RWPE1 (cell line): Measurements from ENCODE around the gene CABS1.

ENCODE experiments used
- CTCF ChIA-PET: fragments of 350-600 bp; sonication (Branson Sonifier 250); formaldehyde crosslinking; extraction: SDS; loops from one replicate; lab custom pipeline; 2021; lab: Yijun Ruan, JAX
- POLR2A ChIA-PET: fragments of 400-600 bp; formaldehyde crosslinking; extraction: SDS; loops from one replicate; lab custom pipeline; 2020; ENCODE audit warnings: antibody characterized with exemption; ENCODE audit not compliant: low non-redundant PET; lab: Yijun Ruan, JAX
- DNase-seq: peaks from one replicate; pipeline ENCODE4 v3.0.0; 2012; ENCODE audit warnings: low spot score
- H3K27ac ChIP-seq: fragments of 450-650 bp; 2 replicates; pipeline ENCODE4 v1.5.1; 2017
- TF ChIP-seq, protein P1 (sequence below): fragments of 450-650 bp; conservative IDR thresholded peaks from 2 replicates; pipeline ENCODE4 v1.5.1; 2017; ENCODE audit warnings: low read depth, mild to moderate bottlenecking

Gene CABS1

DNA sequence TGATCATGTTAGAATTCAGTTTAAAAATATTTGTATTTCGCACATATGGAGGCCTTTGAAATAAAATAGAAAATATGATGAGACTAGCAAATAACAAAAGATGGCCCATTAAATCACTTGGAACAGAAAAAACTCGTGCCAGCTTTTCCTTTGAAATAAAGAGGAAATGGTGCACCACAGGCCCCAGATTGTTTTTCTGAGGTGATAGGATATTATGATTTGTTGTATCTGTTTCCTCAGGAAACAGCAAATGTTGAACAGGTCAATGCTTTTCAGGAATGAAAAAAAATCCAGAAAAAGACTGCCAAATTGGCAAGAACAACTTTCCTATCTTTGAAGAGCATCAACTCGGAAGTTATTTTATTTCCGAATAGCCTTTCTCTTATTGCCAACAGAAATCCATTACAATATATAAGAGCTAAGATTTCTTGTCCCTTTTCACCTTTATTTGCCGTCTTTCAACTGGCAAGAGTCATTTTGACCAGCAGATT, 48.0 kb downstream of the CABS1 start, which contains the start of gene SMR3B:
Gene SMR3B, plus strand, starts transcription at position 441 of the 491 bp plus-strand sequence. CDS start 1,380 bp downstream, outside the sequence.
- DNase-seq: no peak
- POLR2A ChIA-PET: no interaction called here
- no peak within 1 kb of the TSS for H3K27ac ChIP-seq
- CTCF ChIA-PET: no interaction called here
- TF ChIP-seq, protein P1, sequence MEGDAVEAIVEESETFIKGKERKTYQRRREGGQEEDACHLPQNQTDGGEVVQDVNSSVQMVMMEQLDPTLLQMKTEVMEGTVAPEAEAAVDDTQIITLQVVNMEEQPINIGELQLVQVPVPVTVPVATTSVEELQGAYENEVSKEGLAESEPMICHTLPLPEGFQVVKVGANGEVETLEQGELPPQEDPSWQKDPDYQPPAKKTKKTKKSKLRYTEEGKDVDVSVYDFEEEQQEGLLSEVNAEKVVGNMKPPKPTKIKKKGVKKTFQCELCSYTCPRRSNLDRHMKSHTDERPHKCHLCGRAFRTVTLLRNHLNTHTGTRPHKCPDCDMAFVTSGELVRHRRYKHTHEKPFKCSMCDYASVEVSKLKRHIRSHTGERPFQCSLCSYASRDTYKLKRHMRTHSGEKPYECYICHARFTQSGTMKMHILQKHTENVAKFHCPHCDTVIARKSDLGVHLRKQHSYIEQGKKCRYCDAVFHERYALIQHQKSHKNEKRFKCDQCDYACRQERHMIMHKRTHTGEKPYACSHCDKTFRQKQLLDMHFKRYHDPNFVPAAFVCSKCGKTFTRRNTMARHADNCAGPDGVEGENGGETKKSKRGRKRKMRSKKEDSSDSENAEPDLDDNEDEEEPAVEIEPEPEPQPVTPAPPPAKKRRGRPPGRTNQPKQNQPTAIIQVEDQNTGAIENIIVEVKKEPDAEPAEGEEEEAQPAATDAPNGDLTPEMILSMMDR: no peak
